ENCODE results near the gene ADNP. TPM values are rescaled to one million over a fixed set of nuclear protein-coding genes. Genes with fewer than 3 reads are reported as not detected.

ADNP gene
- total RNA-seq, 2 experiments from 2014 or later = 41.9 to 47.1 TPM

DNA sequence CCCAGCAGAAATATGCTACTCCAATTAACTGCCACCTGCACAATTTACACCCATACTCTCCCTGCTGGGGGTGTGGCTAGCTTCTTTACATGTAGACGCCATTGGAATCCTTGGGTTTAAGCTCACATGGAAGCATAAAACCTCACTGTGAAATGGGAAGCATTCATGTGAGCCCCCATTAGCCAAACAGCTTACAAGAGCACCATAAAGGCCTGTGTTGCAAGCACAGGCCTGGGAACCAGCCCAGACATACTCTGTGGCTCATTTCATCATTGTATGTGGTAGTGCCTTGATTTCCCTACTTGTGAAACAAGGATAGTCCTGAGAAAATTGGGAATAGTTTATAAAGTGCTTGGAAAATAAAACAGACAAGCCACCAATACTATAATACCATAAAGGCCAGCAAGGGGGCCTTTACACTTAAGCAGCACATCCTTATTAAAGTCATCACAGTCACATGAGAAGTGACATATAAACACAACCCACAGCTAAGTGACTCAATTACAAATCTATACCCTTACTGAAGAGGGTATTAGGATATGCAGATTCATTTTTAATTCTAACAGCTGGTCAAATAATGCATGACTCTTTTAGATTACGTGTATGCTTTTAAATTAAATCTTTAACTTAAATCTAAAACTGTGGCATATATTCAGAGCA lies 6.8 kb downstream of the ADNP start:
- Histone ChIP-seq H3K9me3 (ENCODE audit: control insufficient read depth in 1 of 2, insufficient read depth in 1 of 2, low read length in 2 of 2) (no peaks in the 10 kb centered on the region), H3K27ac (ENCODE audit: low read depth in 1 of 2, low read length in 2 of 2) (no peak overlapping the region), H3K4me1 (ENCODE audit: insufficient read depth, low read length) (peaks cover 50% of the 10 kb centered on the region), H3K27me3 (ENCODE audit: control insufficient read depth in 1 of 2, insufficient read depth in 2 of 2, low read length in 2 of 2) (no peaks in the 10 kb centered on the region), H3K36me3 (ENCODE audit: insufficient read depth, low read length) (peaks cover 38% of the 10 kb centered on the region), H3K4me3 (ENCODE audit: low read length) (no peak overlapping the region)
- ChIA-PET CTCF (interaction anchor here (0.9 to 3.2 kb wide), 6 partner anchors 8 to 175 kb away, joined by 3 to 13 read pairs (median 6); partner anchors contain the start of gene BCAS4), POLR2A (no interaction called here)
- intact Hi-C loops (cut with DNase I, micrococcal nuclease) = loop anchor here in 1 of 2 experiments (10.0 kb wide), 1 partner anchor 410 kb away; the partner anchor contains the start of gene PTPN1
- DNase-seq = no peak
- Mint-ChIP-seq H3K27ac (peak overlapping the region; percentile 0), H3K4me1 (ENCODE audit: low read depth) (peaks cover 91% of the 10 kb centered on the region), H3K4me3 (no peak overlapping the region), H3K9me3 (no peaks in the 10 kb centered on the region), H3K36me3 (ENCODE audit: low read depth) (peaks cover 74% of the 10 kb centered on the region), H3K27me3 (no peaks in the 10 kb centered on the region)
- TF ChIP-seq, protein P1, sequence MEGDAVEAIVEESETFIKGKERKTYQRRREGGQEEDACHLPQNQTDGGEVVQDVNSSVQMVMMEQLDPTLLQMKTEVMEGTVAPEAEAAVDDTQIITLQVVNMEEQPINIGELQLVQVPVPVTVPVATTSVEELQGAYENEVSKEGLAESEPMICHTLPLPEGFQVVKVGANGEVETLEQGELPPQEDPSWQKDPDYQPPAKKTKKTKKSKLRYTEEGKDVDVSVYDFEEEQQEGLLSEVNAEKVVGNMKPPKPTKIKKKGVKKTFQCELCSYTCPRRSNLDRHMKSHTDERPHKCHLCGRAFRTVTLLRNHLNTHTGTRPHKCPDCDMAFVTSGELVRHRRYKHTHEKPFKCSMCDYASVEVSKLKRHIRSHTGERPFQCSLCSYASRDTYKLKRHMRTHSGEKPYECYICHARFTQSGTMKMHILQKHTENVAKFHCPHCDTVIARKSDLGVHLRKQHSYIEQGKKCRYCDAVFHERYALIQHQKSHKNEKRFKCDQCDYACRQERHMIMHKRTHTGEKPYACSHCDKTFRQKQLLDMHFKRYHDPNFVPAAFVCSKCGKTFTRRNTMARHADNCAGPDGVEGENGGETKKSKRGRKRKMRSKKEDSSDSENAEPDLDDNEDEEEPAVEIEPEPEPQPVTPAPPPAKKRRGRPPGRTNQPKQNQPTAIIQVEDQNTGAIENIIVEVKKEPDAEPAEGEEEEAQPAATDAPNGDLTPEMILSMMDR (IDR thresholded peaks at IDR 0.05) = no peak
- no peak for ATAC-seq (ENCODE audit: poor library complexity)

DNA sequence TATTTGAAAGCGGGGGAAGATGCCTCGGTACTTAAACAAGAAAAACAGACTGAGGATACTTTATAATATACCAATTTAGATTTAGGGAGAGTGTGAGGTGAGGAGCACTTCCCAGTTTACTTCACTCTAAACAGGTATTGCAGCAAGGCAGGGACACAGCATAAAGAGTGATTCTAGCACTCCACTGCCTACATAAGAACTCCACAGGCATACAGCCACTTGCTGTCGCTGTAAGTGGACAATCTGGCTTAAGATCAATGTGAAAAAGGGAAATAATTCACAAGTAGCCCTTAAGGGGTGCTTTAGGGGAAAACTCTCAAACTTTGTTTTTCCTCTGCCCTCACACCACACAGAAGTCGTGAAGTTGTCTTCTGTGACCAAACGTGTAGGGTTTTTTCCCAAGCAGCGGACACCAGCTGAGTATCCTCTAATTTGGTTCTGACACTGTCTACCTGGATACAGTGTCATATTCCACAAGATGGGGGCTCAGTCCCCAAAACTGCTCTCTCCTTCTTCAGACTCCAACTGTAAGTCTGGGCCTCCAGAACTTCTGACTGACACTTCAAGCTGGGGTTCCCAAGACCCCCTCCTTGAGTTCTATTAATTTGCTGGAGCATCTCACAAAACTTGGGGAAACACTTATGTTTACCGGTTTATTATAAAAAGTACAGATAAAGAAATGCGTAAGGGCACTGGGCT lies 9.3 kb downstream of the ADNP start:
- H3K27me3 Mint-ChIP-seq = no peaks in the 10 kb centered on the region
- ChIA-PET CTCF (interaction anchor here (0.7 to 3.5 kb wide), 4 partner anchors 8 to 131 kb away, joined by 3 to 31 read pairs (median 8); partner anchors contain the start of gene BCAS4), POLR2A (interaction anchor here (1.3 to 2.0 kb wide), 4 partner anchors 9 to 128 kb away, joined by 4 to 8 read pairs (median 5); partner anchors contain the start of genes ADNP, BCAS4 and DPM1)
- H3K4me1 Mint-ChIP-seq (ENCODE audit: low read depth) = peaks cover 91% of the 10 kb centered on the region
- H3K27ac Mint-ChIP-seq = peak overlapping the region; percentile 69
- no peak for ATAC-seq (ENCODE audit: poor library complexity)
- no peak for DNase-seq
- peaks cover 43% of the 10 kb centered on the region for H3K4me1 ChIP-seq (ENCODE audit: insufficient read depth, low read length)
- H3K4me3 ChIP-seq (ENCODE audit: low read length) = no peak overlapping the region
- intact Hi-C loops (cut with DNase I, micrococcal nuclease) = loop anchor here in 1 of 2 experiments (10.0 kb wide), 1 partner anchor 407 kb away; the partner anchor contains the start of gene PTPN1
- H3K4me3 Mint-ChIP-seq = no peak overlapping the region
- no peaks in the 10 kb centered on the region for H3K9me3 ChIP-seq (ENCODE audit: control insufficient read depth in 1 of 2, insufficient read depth in 1 of 2, low read length in 2 of 2)
- no peak overlapping the region for H3K27ac ChIP-seq (ENCODE audit: low read depth in 1 of 2, low read length in 2 of 2)
- peaks cover 70% of the 10 kb centered on the region for H3K36me3 Mint-ChIP-seq (ENCODE audit: low read depth)
- peaks cover 32% of the 10 kb centered on the region for H3K36me3 ChIP-seq (ENCODE audit: insufficient read depth, low read length)
- TF ChIP-seq, protein P1 (IDR thresholded peaks at IDR 0.05) = no peak
- H3K9me3 Mint-ChIP-seq = no peaks in the 10 kb centered on the region
- H3K27me3 ChIP-seq (ENCODE audit: control insufficient read depth in 1 of 2, insufficient read depth in 2 of 2, low read length in 2 of 2) = no peaks in the 10 kb centered on the region

DNA sequence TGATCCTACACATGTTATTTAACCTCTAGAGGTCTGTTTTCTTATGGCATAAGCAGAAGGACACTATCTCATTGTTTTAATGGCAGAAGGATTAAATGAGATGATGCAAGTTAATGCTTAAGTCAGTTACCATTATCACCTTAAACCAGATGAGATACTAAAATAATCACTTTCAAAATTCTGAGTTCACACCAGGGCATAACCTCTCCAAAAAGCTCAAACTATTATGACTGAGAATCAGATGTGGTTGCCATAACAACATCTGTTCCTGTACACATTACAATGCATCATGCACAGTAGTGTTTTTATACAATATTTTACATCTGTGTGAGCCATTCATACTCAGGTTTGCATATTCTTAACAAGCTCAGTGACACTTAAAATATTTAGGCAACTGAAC lies 10.2 kb downstream of the ADNP start:
- Mint-ChIP-seq H3K36me3 (ENCODE audit: low read depth) (peaks cover 69% of the 10 kb centered on the region), H3K9me3 (no peaks in the 10 kb centered on the region), H3K4me3 (no peak overlapping the region), H3K4me1 (ENCODE audit: low read depth) (peaks cover 91% of the 10 kb centered on the region), H3K27me3 (no peaks in the 10 kb centered on the region), H3K27ac (peak overlapping the region; percentile 69)
- intact Hi-C loops (cut with DNase I, micrococcal nuclease) = loop anchor here in 1 of 2 experiments (10.0 kb wide), 1 partner anchor 406 kb away; the partner anchor contains the start of gene PTPN1
- ATAC-seq (ENCODE audit: poor library complexity) (peak; percentile 89), DNase-seq (peak in 3 of 14 experiments; percentile 19 to 54 (median 45))
- no peaks in the 10 kb centered on the region for H3K9me3 ChIP-seq (ENCODE audit: control insufficient read depth in 1 of 2, insufficient read depth in 1 of 2, low read length in 2 of 2)
- ChIA-PET POLR2A (interaction anchor here (0.7 to 2.0 kb wide), 3 partner anchors 9 to 37 kb away, joined by 5 to 8 read pairs (median 5); partner anchors contain the start of genes ADNP and DPM1), CTCF (interaction anchor here (1.6 to 3.5 kb wide), 2 partner anchors 9 to 11 kb away, joined by 5 to 31 read pairs; partner anchors contain the start of gene ADNP)
- H3K27ac ChIP-seq (ENCODE audit: low read depth in 1 of 2, low read length in 2 of 2) = no peak overlapping the region
- no peaks in the 10 kb centered on the region for H3K27me3 ChIP-seq (ENCODE audit: control insufficient read depth in 1 of 2, insufficient read depth in 2 of 2, low read length in 2 of 2)
- peaks cover 32% of the 10 kb centered on the region for H3K36me3 ChIP-seq (ENCODE audit: insufficient read depth, low read length)
- peaks cover 50% of the 10 kb centered on the region for H3K4me1 ChIP-seq (ENCODE audit: insufficient read depth, low read length)
- TF ChIP-seq, protein P1 (IDR thresholded peaks at IDR 0.05) = no peak
- no peak overlapping the region for H3K4me3 ChIP-seq (ENCODE audit: low read length)
